Measurements from ENCODE around the gene BSG.

The BSG gene

GRCh38 chr19:590750-591098 lies 18.3 kb downstream of the BSG start:
- intact Hi-C loops (cut with DNase I; ENCODE audit: low total_unique reads) = no loop called here
- Histone ChIP-seq H3K27me3 (peaks cover 4 to 86% of the 10 kb centered on the region in 2 donors), H3K27ac (no peak overlapping the region), H3K4me1 (peaks cover 0 to 25% (median 5%) of the 10 kb centered on the region in 4 donors), H3K9me3 (no peaks in the 10 kb centered on the region), H3K4me3 (no peak overlapping the region), H3K36me3 (no peaks in the 10 kb centered on the region)
- no peak for TF ChIP-seq CTCF (IDR thresholded peaks at IDR 0.05)
- no peak for DNase-seq

GRCh38 chr19:591099-591958 lies 18.9 kb downstream of the BSG start:
- peaks cover 4 to 87% of the 10 kb centered on the region in 2 donors for H3K27me3 ChIP-seq
- no peak for DNase-seq
- H3K9me3 ChIP-seq = no peaks in the 10 kb centered on the region
- intact Hi-C loops (cut with DNase I; ENCODE audit: low total_unique reads) = no loop called here
- no peak for TF ChIP-seq CTCF (IDR thresholded peaks at IDR 0.05)
- H3K4me3 ChIP-seq = no peak overlapping the region
- H3K27ac ChIP-seq = no peak overlapping the region
- H3K36me3 ChIP-seq = no peaks in the 10 kb centered on the region
- peaks cover 0 to 25% (median 5%) of the 10 kb centered on the region in 4 donors for H3K4me1 ChIP-seq

GRCh38 chr19:592101-592500 lies 19.7 kb downstream of the BSG start:
- no peak for TF ChIP-seq CTCF (IDR thresholded peaks at IDR 0.05)
- intact Hi-C loops (cut with DNase I; ENCODE audit: low total_unique reads) = no loop called here
- no peaks in the 10 kb centered on the region for H3K36me3 ChIP-seq
- no peak overlapping the region for H3K27ac ChIP-seq
- peaks cover 4 to 88% of the 10 kb centered on the region in 2 donors for H3K27me3 ChIP-seq
- DNase-seq = no peak
- H3K9me3 ChIP-seq = no peaks in the 10 kb centered on the region
- H3K4me1 ChIP-seq = peaks cover 0 to 25% (median 5%) of the 10 kb centered on the region in 4 donors
- H3K4me3 ChIP-seq = no peak overlapping the region

- no peak overlapping the region for H3K4me3 ChIP-seq
- H3K27ac ChIP-seq = no peak overlapping the region
- intact Hi-C loops (cut with DNase I; ENCODE audit: low total_unique reads) = no loop called here
- H3K27me3 ChIP-seq = peaks cover 4 to 92% of the 10 kb centered on the region in 2 donors
- H3K36me3 ChIP-seq = no peaks in the 10 kb centered on the region
- DNase-seq = no peak
- no peak for TF ChIP-seq CTCF (IDR thresholded peaks at IDR 0.05)
- no peaks in the 10 kb centered on the region for H3K9me3 ChIP-seq
- H3K4me1 ChIP-seq = peaks cover 0 to 23% (median 5%) of the 10 kb centered on the region in 4 donors
Measured at GRCh38 chr19:593055-593454, 20.7 kb downstream of the BSG start.

GRCh38 chr19:593505-593904 lies 21.1 kb downstream of the BSG start:
- H3K4me3 ChIP-seq = no peak overlapping the region
- peaks cover 0 to 19% (median 5%) of the 10 kb centered on the region in 4 donors for H3K4me1 ChIP-seq
- H3K27me3 ChIP-seq = peaks cover 4 to 89% of the 10 kb centered on the region in 2 donors
- intact Hi-C loops (cut with DNase I; ENCODE audit: low total_unique reads) = no loop called here
- H3K27ac ChIP-seq = no peak overlapping the region
- H3K36me3 ChIP-seq = no peaks in the 10 kb centered on the region
- DNase-seq = no peak
- TF ChIP-seq CTCF (IDR thresholded peaks at IDR 0.05) = no peak
- H3K9me3 ChIP-seq = no peaks in the 10 kb centered on the region
